ES-I3 (cell line): ENCODE results near the gene PAPPA.

ENCODE experiments used
- H3K36me3 ChIP-seq: 2 replicates; pipeline ENCODE4 v1.6.1; 2013; ENCODE audit warnings: mild to moderate bottlenecking, low read length, control low read depth, moderate library complexity; ENCODE audit not compliant: insufficient read depth
- H3K4me1 ChIP-seq: 2 replicates; pipeline ENCODE4 v1.6.1; 2013; ENCODE audit warnings: mild to moderate bottlenecking, control low read depth, low read length; ENCODE audit not compliant: insufficient read depth
- H3K9ac ChIP-seq: 2 replicates; pipeline ENCODE4 v1.6.1; 2013; ENCODE audit warnings: low read depth, mild to moderate bottlenecking, low read length, moderate library complexity
- H3K9me3 ChIP-seq: 2 replicates; pipeline ENCODE4 v1.6.1; 2013; ENCODE audit warnings: mild to moderate bottlenecking, low read length, moderate library complexity; ENCODE audit not compliant: control insufficient read depth, insufficient read depth

The PAPPA gene

DNA sequence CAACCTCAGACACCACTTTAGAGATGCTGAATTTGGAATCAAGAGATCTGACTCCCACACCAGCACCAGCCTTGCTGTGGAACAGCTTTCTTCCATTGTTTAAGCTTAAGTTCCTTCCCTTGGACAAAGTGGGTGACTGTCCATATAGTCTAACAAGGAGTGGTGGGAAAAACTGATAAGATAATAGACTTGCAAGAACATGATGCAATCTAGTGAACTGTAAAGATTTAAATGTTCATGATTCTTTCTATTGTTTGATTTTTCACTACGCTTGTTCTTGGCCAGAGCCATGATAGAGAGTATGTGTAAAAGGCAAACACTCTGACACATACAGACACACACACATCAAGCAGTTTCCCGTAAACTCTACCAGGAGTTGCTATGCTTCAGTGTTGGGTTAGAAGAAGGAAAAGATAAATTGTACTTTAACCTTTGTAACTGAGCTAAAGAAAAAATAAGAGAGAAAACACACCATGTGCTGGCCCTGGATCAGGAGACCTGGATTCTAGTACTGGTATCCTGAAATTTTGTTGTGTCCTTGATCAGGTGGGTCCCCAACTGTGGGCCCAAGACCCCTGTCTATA is 94.3 kb downstream of the PAPPA start:
- Histone ChIP-seq H3K9ac (no peak overlapping the region), H3K36me3 (no peaks in the 10 kb centered on the region), H3K9me3 (no peaks in the 10 kb centered on the region), H3K4me1 (no peaks in the 10 kb centered on the region)

DNA sequence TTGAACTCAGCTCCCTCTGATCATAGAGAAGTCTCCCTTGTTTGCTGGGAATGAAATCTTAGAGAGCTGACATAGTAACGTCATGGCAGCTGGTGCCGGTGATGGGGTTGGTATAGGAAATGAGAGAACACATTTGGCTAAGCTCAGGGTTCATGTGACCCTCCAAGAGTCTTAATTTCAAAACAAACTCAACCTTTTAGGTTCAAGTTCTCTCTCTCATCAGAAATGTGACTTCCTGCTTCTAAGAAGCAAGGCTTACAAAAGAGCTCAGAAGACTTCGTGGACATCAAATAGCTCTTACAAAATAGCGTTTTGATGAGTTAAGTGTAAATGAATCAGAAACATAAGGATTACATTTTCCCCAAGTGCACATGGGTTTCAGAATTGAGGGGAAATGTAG is 97.3 kb downstream of the PAPPA start:
- Histone ChIP-seq H3K9ac (no peak overlapping the region), H3K9me3 (no peaks in the 10 kb centered on the region), H3K36me3 (no peaks in the 10 kb centered on the region), H3K4me1 (no peaks in the 10 kb centered on the region)

- H3K9me3 ChIP-seq, result no peaks in the 10 kb centered on the region
- H3K4me1 ChIP-seq, result no peaks in the 10 kb centered on the region
- no peaks in the 10 kb centered on the region for H3K36me3 ChIP-seq
- no peak overlapping the region for H3K9ac ChIP-seq
These were observed 97.8 kb downstream of the PAPPA start for GRCh38 chr9:116251366-116251765.

DNA sequence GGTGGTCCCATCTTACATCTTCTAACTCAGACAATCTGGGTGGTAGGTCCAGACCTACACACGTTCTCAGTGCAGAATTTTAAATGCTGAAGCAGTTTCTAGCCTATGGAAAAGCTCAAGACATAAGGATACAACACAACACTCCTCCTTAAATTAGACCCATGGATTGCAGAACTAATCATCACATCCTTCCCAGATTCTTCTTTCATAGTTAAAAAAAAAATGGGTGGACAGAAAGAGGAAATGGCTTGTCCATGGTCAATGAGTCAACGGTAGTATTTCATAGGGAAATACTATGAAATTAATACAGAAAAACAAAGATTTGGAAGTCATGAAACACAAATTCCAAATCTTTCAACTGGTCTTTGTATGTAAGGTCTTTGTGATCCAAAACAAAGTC is 106.9 kb downstream of the PAPPA start:
- no peaks in the 10 kb centered on the region for H3K36me3 ChIP-seq
- no peaks in the 10 kb centered on the region for H3K4me1 ChIP-seq

GRCh38 chr9:116262448-116262847 is 108.9 kb downstream of the PAPPA start:
- H3K9ac ChIP-seq, result no peak overlapping the region
- H3K9me3 ChIP-seq, result no peaks in the 10 kb centered on the region
- H3K4me1 ChIP-seq, result no peaks in the 10 kb centered on the region
- no peaks in the 10 kb centered on the region for H3K36me3 ChIP-seq

More for the DNA sequence above, 106.9 kb downstream of the PAPPA start:
- Histone ChIP-seq H3K9me3 (no peaks in the 10 kb centered on the region), H3K9ac (no peak overlapping the region)

GRCh38 chr9:116264361-116264760 is 110.8 kb downstream of the PAPPA start:
- H3K4me1 ChIP-seq, result no peaks in the 10 kb centered on the region
- H3K36me3 ChIP-seq, result no peaks in the 10 kb centered on the region
- no peaks in the 10 kb centered on the region for H3K9me3 ChIP-seq
- H3K9ac ChIP-seq, result no peak overlapping the region

GRCh38 chr9:116267021-116267420 is 113.4 kb downstream of the PAPPA start:
- no peaks in the 10 kb centered on the region for H3K9me3 ChIP-seq
- no peaks in the 10 kb centered on the region; the same call in 1 of the 2 replicates for H3K36me3 ChIP-seq
- no peak overlapping the region for H3K9ac ChIP-seq
- peaks cover 7% of the 10 kb centered on the region for H3K4me1 ChIP-seq

- no peak overlapping the region for H3K9ac ChIP-seq
- H3K9me3 ChIP-seq, result no peaks in the 10 kb centered on the region
- peaks cover 7% of the 10 kb centered on the region for H3K4me1 ChIP-seq
- no peaks in the 10 kb centered on the region; the same call in 1 of the 2 replicates for H3K36me3 ChIP-seq
These were observed 115.7 kb downstream of the PAPPA start for GRCh38 chr9:116269250-116269649.

DNA sequence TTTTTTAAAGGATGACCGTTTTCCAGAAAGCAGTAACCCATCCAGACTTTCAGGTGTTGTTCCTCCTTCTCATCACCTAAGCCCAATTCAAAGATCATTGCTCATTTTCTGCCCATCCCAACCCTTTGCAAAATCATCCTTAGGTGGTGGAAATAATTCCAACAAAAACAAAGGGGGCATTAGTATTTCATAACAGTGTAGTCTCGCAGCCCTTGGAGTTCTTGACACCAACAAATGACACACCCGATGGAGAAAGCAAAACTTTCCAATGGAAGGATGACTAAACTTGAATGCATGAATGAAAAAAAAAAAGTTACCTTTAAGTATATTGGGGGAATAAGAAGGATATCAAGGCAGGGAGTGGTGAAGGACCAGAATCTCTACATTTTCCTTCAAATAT is 117.0 kb downstream of the PAPPA start:
- H3K36me3 ChIP-seq, result no peaks in the 10 kb centered on the region; the same call in 1 of the 2 replicates
- peaks cover 10% of the 10 kb centered on the region for H3K4me1 ChIP-seq
- no peaks in the 10 kb centered on the region for H3K9me3 ChIP-seq
- H3K9ac ChIP-seq, result no peak overlapping the region

GRCh38 chr9:116271340-116271739 is 117.7 kb downstream of the PAPPA start:
- H3K9me3 ChIP-seq, result no peaks in the 10 kb centered on the region
- H3K9ac ChIP-seq, result no peak overlapping the region
- H3K36me3 ChIP-seq, result no peaks in the 10 kb centered on the region; the same call in 1 of the 2 replicates
- peaks cover 15% of the 10 kb centered on the region for H3K4me1 ChIP-seq

- Histone ChIP-seq H3K9me3 (no peaks in the 10 kb centered on the region), H3K4me1 (peaks cover 19% of the 10 kb centered on the region), H3K9ac (no peak overlapping the region), H3K36me3 (no peaks in the 10 kb centered on the region; the same call in 1 of the 2 replicates)
These were observed 118.4 kb downstream of the PAPPA start for GRCh38 chr9:116271991-116272390.

DNA sequence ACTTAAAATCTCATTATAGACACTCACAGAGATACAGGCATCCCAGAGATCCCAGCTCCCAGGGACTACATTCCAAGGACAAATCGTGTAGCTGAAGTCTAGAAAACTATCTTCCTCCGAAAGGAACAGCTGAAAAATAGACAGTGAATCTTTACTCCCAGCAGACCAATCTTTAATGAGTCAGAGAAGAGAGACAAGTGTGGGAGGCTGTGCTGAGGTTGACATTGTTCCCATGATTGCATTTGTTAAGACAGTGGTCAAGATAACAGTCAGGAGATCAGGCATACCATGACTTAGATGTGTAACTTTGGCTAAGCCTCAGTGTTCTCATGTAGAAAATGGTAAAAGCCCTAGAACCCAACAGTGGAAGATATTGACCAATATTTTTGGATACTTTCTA is 120.7 kb downstream of the PAPPA start:
- Histone ChIP-seq H3K9me3 (no peaks in the 10 kb centered on the region), H3K36me3 (no peaks in the 10 kb centered on the region; the same call in 1 of the 2 replicates), H3K9ac (no peak overlapping the region), H3K4me1 (peaks cover 36% of the 10 kb centered on the region)

- Histone ChIP-seq H3K9me3 (no peaks in the 10 kb centered on the region), H3K4me1 (peaks cover 49% of the 10 kb centered on the region), H3K36me3 (no peaks in the 10 kb centered on the region), H3K9ac (no peak overlapping the region)
These were observed 122.0 kb downstream of the PAPPA start for GRCh38 chr9:116275418-116276195.

DNA sequence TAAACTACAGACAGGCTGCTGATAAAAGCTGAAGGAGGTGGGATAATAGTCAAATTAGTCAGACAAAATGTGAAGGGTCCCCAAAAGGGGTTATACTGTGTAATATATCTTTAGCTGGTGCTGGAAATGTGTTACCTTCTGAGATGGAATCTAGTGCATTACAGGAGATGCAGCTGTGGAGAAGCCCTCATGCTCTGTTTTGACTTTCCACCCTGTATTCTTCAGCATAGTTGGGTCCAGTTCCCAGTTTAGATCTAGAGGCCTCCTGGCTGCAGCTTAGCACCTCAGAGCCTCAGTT is 122.6 kb downstream of the PAPPA start:
- Histone ChIP-seq H3K4me1 (peaks cover 53% of the 10 kb centered on the region), H3K36me3 (no peaks in the 10 kb centered on the region), H3K9ac (no peak overlapping the region), H3K9me3 (no peaks in the 10 kb centered on the region)

GRCh38 chr9:116276651-116277121 is 123.1 kb downstream of the PAPPA start:
- Histone ChIP-seq H3K9ac (no peak overlapping the region), H3K36me3 (no peaks in the 10 kb centered on the region), H3K9me3 (no peaks in the 10 kb centered on the region), H3K4me1 (peaks cover 53% of the 10 kb centered on the region)
